ENCODE results near the gene JCAD.

JCAD gene

GRCh38 chr10:30039567-30039966, 19.8 kb downstream of the JCAD start:
- no peak overlapping the region for H3K4me3 ChIP-seq (replicated peaks; ENCODE audit: insufficient read depth, low read length)
- H3K27ac ChIP-seq (replicated peaks) = no peak overlapping the region
- H3K27me3 ChIP-seq (ENCODE audit: insufficient read depth, poor library complexity, severe bottlenecking) = no peaks in the 10 kb centered on the region
- no peak for DNase-seq (ENCODE audit: low read depth in 1 of 2, low spot score in 1 of 2)
- TF ChIP-seq GABPA (IDR thresholded peaks at IDR 0.05; ENCODE audit: low read depth) (no peak), CTCF (IDR thresholded peaks at IDR 0.05; ENCODE audit: insufficient read depth, low read length) (no peak), REST (IDR thresholded peaks at IDR 0.05; ENCODE audit: insufficient replicate concordance, low read depth) (no peak), POLR2AphosphoS5 (IDR thresholded peaks at IDR 0.05; ENCODE audit: low read depth) (no peak), SPI1 (IDR thresholded peaks at IDR 0.05; ENCODE audit: borderline replicate concordance, low read depth) (no peak)

GRCh38 chr10:30038781-30039536, 20.4 kb downstream of the JCAD start:
- no peak for DNase-seq (ENCODE audit: low read depth in 1 of 2, low spot score in 1 of 2)
- Histone ChIP-seq H3K4me3 (replicated peaks; ENCODE audit: insufficient read depth, low read length) (no peak overlapping the region), H3K27me3 (ENCODE audit: insufficient read depth, poor library complexity, severe bottlenecking) (no peaks in the 10 kb centered on the region), H3K27ac (replicated peaks) (no peak overlapping the region)
- no peak for TF ChIP-seq GABPA (IDR thresholded peaks at IDR 0.05; ENCODE audit: low read depth)
- TF ChIP-seq POLR2AphosphoS5 (IDR thresholded peaks at IDR 0.05; ENCODE audit: low read depth) = no peak
- no peak for TF ChIP-seq REST (IDR thresholded peaks at IDR 0.05; ENCODE audit: insufficient replicate concordance, low read depth)
- no peak for TF ChIP-seq SPI1 (IDR thresholded peaks at IDR 0.05; ENCODE audit: borderline replicate concordance, low read depth)
- no peak for TF ChIP-seq CTCF (IDR thresholded peaks at IDR 0.05; ENCODE audit: insufficient read depth, low read length)

- no peak overlapping the region for H3K27ac ChIP-seq (replicated peaks)
- TF ChIP-seq CTCF (IDR thresholded peaks at IDR 0.05; ENCODE audit: insufficient read depth, low read length) (no peak), GABPA (IDR thresholded peaks at IDR 0.05; ENCODE audit: low read depth) (no peak), REST (IDR thresholded peaks at IDR 0.05; ENCODE audit: insufficient replicate concordance, low read depth) (no peak), POLR2AphosphoS5 (IDR thresholded peaks at IDR 0.05; ENCODE audit: low read depth) (no peak), SPI1 (IDR thresholded peaks at IDR 0.05; ENCODE audit: borderline replicate concordance, low read depth) (no peak)
- no peaks in the 10 kb centered on the region for H3K27me3 ChIP-seq (ENCODE audit: insufficient read depth, poor library complexity, severe bottlenecking)
- no peak for DNase-seq (ENCODE audit: low read depth in 1 of 2, low spot score in 1 of 2)
- no peak overlapping the region for H3K4me3 ChIP-seq (replicated peaks; ENCODE audit: insufficient read depth, low read length)
Observed at GRCh38 chr10:30037620-30038336, 21.6 kb downstream of the JCAD start.
